GM21515 (cell line): Measurements from ENCODE around the gene MRPL34.

Experiments used
- ATAC-seq: cut with Tn5 transposase; IDR thresholded peaks from one replicate; pipeline ENCODE4 v1.9.1; 2021; ENCODE audit not compliant: unreplicated experiment

MRPL34 gene

GRCh38 chr19:17309198-17309964 is 3.7 kb downstream of the MRPL34 start, which contains the start of gene DDA1:
Gene DDA1, plus strand, starts transcription at chr19:17309563. Its CDS starts 92 bp downstream, at chr19:17309655.
- peak; percentile 50 for ATAC-seq

DNA sequence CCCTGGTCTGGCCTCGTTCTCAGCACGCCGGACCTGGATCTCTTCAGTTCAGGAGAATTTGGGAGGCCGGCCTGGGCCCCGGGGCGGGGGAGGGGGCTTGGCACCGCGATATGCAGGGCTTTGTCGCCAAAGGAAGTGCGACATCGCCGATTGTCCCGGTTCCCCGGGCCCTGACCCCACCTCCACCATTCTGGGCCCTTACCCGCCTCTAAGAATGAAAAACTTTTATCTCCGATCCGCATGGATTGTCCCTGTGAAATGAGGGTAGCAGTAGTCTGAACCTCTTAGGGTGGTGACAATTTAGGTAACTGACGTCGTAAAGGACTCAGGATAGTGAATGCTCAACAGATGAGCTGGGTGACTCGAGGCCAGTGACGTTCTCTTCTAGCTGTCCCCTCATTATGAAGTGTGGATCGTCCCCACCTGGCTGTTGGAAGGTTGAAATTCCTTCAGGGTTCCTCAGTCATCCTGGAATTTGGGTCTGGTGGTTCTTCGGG is 4.3 kb downstream of the MRPL34 start:
- no peak for ATAC-seq

DNA sequence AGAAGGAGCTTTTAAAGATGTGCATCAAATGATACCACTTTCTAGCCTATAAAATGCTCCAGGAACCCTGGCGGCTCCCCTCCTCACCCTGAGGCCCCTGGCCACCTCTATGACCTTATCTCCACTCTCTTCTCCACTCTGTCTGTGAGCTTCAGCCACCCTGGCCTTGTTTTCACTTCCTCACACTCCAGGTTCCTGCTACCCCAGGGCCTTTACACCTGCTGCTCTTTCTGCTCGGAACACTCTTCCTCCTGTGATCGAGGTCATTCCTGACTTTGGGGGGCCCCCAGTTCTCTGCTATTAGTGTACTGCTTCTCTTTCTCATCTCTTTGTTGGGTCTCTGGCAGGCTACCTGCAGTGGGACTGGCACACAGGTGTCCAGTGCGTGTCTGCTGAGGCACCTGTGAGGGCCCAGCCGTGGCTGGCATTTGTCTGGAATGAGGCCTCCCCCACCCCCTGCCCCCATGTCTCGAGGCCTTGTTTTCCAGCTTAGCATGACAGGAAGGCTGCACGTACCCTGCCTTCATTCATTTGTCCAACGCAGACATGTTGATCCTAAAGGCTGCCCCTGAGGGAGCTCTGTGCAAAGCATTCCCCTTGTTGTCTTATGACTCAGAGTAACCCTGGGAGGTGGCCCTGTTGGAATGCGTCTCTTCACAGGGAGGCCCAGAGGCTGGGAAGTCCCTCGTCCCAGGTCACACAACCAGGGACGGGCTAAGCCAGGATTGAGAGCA is 6.0 kb downstream of the MRPL34 start:
- ATAC-seq: no peak

DNA sequence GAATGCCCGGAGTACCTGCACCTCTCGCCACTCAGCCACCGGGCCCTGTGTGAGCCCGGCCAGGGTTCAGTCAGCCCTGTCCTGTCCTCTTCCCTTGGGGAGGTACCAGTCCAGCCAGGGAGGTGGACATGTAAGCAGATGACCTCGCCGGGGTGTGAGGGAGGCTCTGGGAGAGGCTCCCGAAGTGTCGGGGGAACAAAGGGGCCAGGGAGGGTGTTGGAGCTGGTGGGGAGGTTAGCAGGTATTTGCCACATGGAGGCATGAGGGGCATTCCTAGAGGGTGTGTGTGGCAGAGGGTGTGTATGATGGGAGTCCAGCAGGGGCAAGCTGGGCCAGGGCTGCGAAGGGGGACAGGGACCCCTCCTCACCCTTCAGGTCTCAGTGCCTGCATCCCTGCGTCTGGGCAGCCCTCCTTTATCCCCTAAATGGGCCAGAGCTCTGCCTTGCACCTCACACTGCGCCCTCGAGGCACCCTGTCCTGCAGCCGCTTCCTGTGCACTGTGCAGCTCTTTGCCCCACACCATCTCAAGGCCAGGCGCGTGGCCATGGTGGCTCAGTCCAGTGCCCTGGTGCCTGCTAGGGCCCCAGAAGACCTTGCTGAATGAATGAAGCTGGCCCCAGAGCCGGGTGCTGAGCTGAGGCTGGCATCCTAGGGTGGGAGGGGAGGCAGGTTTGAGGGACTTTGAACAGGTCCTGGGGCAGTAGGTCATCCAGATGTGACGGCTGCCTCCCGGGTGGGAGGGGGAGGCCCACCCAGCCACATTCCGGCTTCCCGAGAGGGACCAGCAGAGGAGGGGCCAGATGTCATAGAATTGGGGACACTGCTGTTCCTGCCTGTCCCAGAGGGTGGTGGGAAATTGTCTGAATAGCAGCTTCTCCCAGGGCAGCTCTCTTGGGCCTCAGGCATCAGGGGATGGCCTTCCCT is 6.8 kb downstream of the MRPL34 start:
- no peak for ATAC-seq

- no peak for ATAC-seq
These were observed 8.4 kb downstream of the MRPL34 start for GRCh38 chr19:17314007-17314593.

- no peak for ATAC-seq
These were observed 13.3 kb downstream of the MRPL34 start for GRCh38 chr19:17318966-17319365.

DNA sequence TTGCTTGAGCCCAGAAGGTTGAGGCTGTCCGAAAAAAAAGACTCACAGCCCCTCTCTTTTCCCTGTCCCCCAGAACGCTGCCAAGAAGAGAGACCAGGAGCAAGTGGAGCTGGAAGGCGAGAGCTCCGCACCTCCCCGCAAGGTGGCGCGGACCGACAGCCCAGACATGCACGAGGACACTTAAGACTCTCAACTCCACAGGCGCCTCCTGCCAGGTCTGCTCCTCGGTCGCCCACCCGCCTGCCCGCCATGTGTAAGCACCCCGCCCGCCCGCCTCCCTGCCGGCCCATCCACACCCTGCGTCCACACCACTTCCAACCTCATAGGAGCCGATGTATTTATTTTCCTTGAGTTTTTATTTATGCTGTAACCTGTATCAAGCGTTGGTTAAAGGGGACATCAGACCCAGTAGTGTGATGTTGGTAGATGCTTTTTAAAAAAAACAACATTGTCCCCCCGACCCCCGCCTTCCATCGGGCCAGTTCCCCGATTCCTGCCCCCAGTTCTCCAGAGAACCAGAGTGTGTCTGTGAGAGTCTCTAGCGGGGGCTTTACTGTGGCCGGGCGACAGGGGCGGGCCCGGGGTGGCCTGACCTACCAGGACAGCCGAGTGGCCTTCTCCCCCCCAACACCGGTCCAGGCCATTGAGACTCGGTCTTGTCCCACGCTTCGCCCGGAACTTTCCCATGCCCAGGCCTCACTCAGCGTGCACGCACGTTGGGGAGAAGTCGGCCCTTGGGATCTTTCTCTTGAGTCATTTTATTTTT is 14.0 kb downstream of the MRPL34 start:
- ATAC-seq: no peak

DNA sequence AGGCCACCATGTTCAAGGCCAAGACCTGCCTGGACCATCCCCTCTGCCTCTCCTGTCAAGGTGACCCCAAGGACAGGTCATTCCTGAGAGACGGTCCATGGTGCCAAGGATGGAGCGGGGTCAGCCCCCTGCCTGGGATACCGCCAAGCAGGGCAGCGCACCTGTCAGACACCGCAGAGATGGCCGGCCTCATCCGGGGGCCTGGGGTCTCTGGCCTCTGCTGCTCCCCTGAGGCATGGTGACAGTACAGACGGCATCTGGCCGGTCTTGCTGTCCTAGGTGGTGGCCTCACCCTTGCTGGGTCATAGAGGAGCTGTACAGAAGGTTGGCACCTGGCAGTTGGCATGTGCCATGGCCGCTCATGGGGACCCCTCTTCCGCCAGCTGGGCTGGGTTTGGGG is 14.8 kb downstream of the MRPL34 start:
- no peak for ATAC-seq

GRCh38 chr19:17321655-17322489 is 16.2 kb downstream of the MRPL34 start:
- ATAC-seq: no peak

GRCh38 chr19:17322854-17323253 is 17.2 kb downstream of the MRPL34 start:
- no peak for ATAC-seq

GRCh38 chr19:17323300-17323963 is 17.8 kb downstream of the MRPL34 start:
- no peak for ATAC-seq

- ATAC-seq: no peak
These were observed 18.3 kb downstream of the MRPL34 start for GRCh38 chr19:17323964-17324332.

GRCh38 chr19:17324357-17325114 is 18.9 kb downstream of the MRPL34 start:
- ATAC-seq: no peak

DNA sequence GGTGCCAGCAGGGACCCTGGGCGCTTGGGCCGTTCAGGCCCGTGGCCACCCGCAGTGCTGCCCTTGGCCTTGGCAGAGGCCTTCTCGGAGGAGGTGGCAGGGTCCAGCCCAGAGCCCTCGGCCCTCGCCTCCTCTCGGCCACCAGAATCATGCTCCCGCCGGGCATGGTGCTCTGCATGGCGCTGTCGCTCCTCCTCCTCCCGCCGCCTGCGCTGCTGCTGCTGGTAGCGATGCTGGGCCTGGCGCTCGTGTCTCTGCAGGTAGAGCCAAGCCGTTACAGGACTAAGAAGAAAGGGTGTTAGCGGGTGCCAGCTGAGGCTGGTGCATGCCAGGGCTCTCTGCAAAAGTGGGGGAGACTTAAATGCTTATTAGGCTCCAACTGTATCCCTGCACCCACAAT is 19.5 kb downstream of the MRPL34 start:
- ATAC-seq: no peak

GRCh38 chr19:17325881-17326594 is 20.4 kb downstream of the MRPL34 start:
- no peak for ATAC-seq

DNA sequence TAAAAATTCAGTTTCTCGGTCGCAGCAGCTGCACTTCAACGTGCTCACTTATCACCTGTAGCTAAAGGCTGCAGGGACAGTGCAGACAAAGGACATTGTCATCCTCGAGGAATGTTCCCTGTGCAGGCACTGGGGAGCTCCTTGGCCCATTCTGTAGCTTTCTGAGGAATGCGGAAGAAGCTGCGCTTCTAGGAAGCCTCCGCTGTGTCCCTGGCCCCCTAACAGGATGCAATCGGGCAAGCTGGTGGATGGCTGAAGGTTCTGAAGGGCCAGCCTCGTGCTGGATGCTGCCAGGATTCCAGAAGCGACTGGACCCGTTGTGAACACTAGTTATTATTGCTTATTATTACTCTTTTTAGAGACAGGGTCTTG is 20.9 kb downstream of the MRPL34 start:
- ATAC-seq: no peak

- no peak for ATAC-seq
These were observed 21.5 kb downstream of the MRPL34 start for GRCh38 chr19:17327068-17327653.
